CD4-positive, alpha-beta memory T cell (primary cell): ENCODE measurements around the gene SERINC5. TPM values are rescaled to one million over a fixed set of nuclear protein-coding genes. Genes with fewer than 3 reads are reported as not detected.
A peak's percentile ranks its signal among the peaks of the same experiment; 100 is the strongest.

Source experiments
- CTCF ChIA-PET: fragments of 350-600 bp; sonication (Branson Sonifier 250); formaldehyde crosslinking; loops from one replicate; lab custom pipeline; 2021; ENCODE audit warnings: inconsistent platforms; ENCODE audit not compliant: partially characterized antibody; lab: Charles Lee
- POLR2A ChIA-PET: fragments of 350-600 bp; sonication (Branson Sonifier 250); formaldehyde crosslinking; loops from one replicate; lab custom pipeline; 2021; ENCODE audit not compliant: partially characterized antibody; lab: Charles Lee
- DNase-seq, 5 donors: peaks; one replicate each; pipeline versions ENCODE4 v3.0.0 to v3.0.0-alpha.2; 2020 to 2022; ENCODE audit warnings: mixed read lengths in 1 of 5
- H3K27ac ChIP-seq: one replicate; pipeline ENCODE4 v1.7.0; 2013; ENCODE audit warnings: low read depth, low read length
- H3K27me3 ChIP-seq: 2 replicates; pipeline ENCODE4 v1.7.0; 2013; ENCODE audit warnings: mild to moderate bottlenecking, low read length, moderate library complexity; ENCODE audit not compliant: insufficient read depth
- H3K36me3 ChIP-seq: 2 replicates; pipeline ENCODE4 v1.7.0; 2013; ENCODE audit warnings: mild to moderate bottlenecking, low read length, moderate library complexity; ENCODE audit not compliant: insufficient read depth
- H3K4me1 ChIP-seq: 2 replicates; pipeline ENCODE4 v1.7.0; 2013; ENCODE audit warnings: mild to moderate bottlenecking, low read length, moderate library complexity; ENCODE audit not compliant: insufficient read depth
- H3K4me3 ChIP-seq, 2 donors: one replicate each; pipeline ENCODE4 v1.7.0; 2013; ENCODE audit warnings: low read length in 2 of 2, mild to moderate bottlenecking in 1 of 2
- H3K9me3 ChIP-seq, 2 donors: one replicate each; pipeline ENCODE4 v1.7.0; 2013; ENCODE audit warnings: low read length in 2 of 2, control low read depth in 1 of 2; ENCODE audit not compliant: control insufficient read depth in 1 of 2
- H3K27ac Mint-ChIP-seq, 7 donors: one replicate each; pipeline ENCODE4 v1.8.0; 2020 to 2021; ENCODE audit warnings: mixed read lengths in 7 of 7, mild to moderate bottlenecking in 6 of 7, inconsistent platforms in 3 of 7, moderate library complexity in 3 of 7
- H3K27me3 Mint-ChIP-seq, 2 donors: one replicate each; pipeline ENCODE4 v1.8.0; 2020 to 2021; ENCODE audit warnings: mixed read lengths in 2 of 2
- H3K36me3 Mint-ChIP-seq, 2 donors: one replicate each; pipeline ENCODE4 v1.8.0; 2020 to 2021; ENCODE audit warnings: mixed read lengths in 2 of 2, inconsistent platforms in 1 of 2, mild to moderate bottlenecking in 1 of 2
- H3K4me1 Mint-ChIP-seq, 4 donors: one replicate each; pipeline ENCODE4 v1.8.0; 2020 to 2021; ENCODE audit warnings: mixed read lengths in 4 of 4, mild to moderate bottlenecking in 1 of 4
- H3K4me3 Mint-ChIP-seq, 8 donors: one replicate each; pipeline ENCODE4 v1.8.0; 2020 to 2021; ENCODE audit warnings: mixed read lengths in 8 of 8, mild to moderate bottlenecking in 7 of 8, moderate library complexity in 6 of 8, inconsistent platforms in 3 of 8
- H3K9me3 Mint-ChIP-seq, 8 donors: one replicate each; pipeline ENCODE4 v1.8.0; 2020 to 2021; ENCODE audit warnings: mixed read lengths in 8 of 8, mild to moderate bottlenecking in 5 of 8, inconsistent platforms in 3 of 8, moderate library complexity in 1 of 8
- intact Hi-C: fragments of 100-400 bp; cut with micrococcal nuclease; formaldehyde crosslinking; loops from one replicate; pipeline ENCODE4 v1.15.1; 2023
- polyA plus RNA-seq, 2 donors: library from polyadenylated mRNA; unstranded; fragments of 300-500 nt; fragmentation: Illumina TruSeq; gene quantifications; one replicate each; pipeline ENCODE4 v1.2.3, GENCODE V29; 2021
- total RNA-seq, 2 experiments: library from RNA; stranded (reverse); gene quantifications; one replicate each; pipeline ENCODE4 v1.2.3, GENCODE V29; 2021

The SERINC5 gene
- total and polyA plus RNA-seq, 4 experiments from 2014 or later, result 20.7 to 165 (median 94.0) TPM

GRCh38 chr5:80225934-80226326, 29.9 kb downstream of the SERINC5 start:
- H3K27ac ChIP-seq, result no peak overlapping the region
- H3K4me1 ChIP-seq, result peaks cover 78% of the 10 kb centered on the region
- peak overlapping the region in 6 of 8 donors; percentile 38 to 70 (median 56) for H3K4me3 Mint-ChIP-seq
- peaks cover 30 to 31% of the 10 kb centered on the region in 2 donors for H3K36me3 Mint-ChIP-seq
- intact Hi-C loops, result no loop called here
- no peaks in the 10 kb centered on the region for H3K9me3 Mint-ChIP-seq
- POLR2A ChIA-PET, result interaction anchor here (0.6 kb wide), 1 partner anchor 125 kb away, joined by 3 read pairs; no protein-coding TSS in a partner anchor
- H3K27me3 ChIP-seq, result no peaks in the 10 kb centered on the region
- CTCF ChIA-PET, result no interaction called here
- no peaks in the 10 kb centered on the region for H3K36me3 ChIP-seq
- no peak for DNase-seq
- H3K4me3 ChIP-seq, result no peak overlapping the region
- peak overlapping the region; percentile 68 to 89 (median 79) for H3K27ac Mint-ChIP-seq
- H3K27me3 Mint-ChIP-seq, result no peaks in the 10 kb centered on the region
- H3K9me3 ChIP-seq, result no peaks in the 10 kb centered on the region
- peaks cover 42 to 77% (median 59%) of the 10 kb centered on the region in 4 donors for H3K4me1 Mint-ChIP-seq

DNA sequence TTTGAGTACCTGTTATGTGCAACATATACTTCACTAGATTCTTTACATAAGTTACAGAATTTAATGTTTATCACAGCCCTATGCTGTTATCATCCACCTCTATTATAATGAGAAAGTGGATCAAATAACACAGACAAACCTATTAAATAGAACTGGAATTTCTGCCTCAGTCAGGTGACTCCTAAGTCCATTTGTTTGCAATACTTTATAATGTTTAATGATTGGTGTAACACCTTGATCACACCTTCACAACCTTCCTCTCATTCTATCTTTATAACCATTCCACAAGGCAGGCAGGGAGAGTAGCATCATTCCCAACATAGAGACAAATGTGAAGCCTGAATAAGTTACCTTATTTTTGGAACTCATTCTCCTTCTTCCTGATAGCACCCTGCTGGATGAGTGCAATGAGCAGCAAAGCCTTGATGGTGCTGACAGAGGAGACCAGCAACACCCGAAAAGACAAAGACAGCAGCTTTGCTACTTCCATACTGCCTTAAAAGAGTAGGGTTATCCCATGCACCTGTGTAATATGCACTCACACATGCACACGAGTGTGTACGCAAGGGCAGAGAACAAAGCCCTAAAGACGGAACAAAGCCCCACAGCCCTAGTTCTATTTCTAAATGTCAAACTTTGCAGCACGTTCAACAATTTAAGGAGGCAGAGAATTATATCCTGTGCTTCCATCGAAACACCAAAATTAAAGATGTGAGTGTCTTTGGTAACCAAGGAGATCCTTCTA, 30.5 kb downstream of the SERINC5 start:
- Histone ChIP-seq H3K4me1 (peaks cover 78% of the 10 kb centered on the region), H3K27ac (no peak overlapping the region), H3K4me3 (no peak overlapping the region), H3K9me3 (no peaks in the 10 kb centered on the region), H3K36me3 (no peaks in the 10 kb centered on the region), H3K27me3 (no peaks in the 10 kb centered on the region)
- no peak for DNase-seq
- Mint-ChIP-seq H3K4me1 (peaks cover 41 to 77% (median 59%) of the 10 kb centered on the region in 4 donors), H3K27ac (peak overlapping the region in 6 of 7 donors; percentile 68 to 89 (median 74)), H3K9me3 (no peaks in the 10 kb centered on the region), H3K27me3 (no peaks in the 10 kb centered on the region), H3K4me3 (peak overlapping the region in 5 of 8 donors; percentile 38 to 70 (median 56)), H3K36me3 (peaks cover 31 to 32% of the 10 kb centered on the region in 2 donors)
- POLR2A ChIA-PET, result no interaction called here
- CTCF ChIA-PET, result interaction anchor here (0.7 kb wide), 1 partner anchor 339 kb away, joined by 3 read pairs; no protein-coding TSS in a partner anchor
- intact Hi-C loops, result no loop called here

DNA sequence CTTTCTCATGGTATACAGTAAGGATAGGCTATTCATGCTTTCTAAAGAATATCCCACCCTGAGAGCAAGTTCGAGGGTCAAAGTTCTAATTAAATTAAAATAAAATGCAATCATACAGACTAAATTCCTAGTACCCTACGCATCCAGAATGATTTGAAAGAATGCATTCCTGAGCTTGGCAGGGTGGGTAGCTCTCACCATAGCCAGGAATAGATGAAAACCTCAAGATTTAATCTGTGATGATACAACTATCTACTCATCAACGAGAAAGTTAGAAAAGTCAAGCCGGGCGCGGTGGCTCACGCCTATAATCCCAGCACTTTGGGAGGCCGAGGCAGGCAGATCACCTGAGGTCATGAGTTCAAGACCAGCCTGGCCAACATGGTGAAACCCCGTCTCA, 32.3 kb downstream of the SERINC5 start:
- ChIA-PET POLR2A (interaction anchor here (0.5 to 2.1 kb wide), 3 partner anchors 11 to 45 kb away, joined by 3 to 5 read pairs (median 4); no protein-coding TSS in a partner anchor), CTCF (interaction anchor here (1.5 kb wide), 1 partner anchor 18 kb away, joined by 3 read pairs; no protein-coding TSS in a partner anchor)
- Histone ChIP-seq H3K4me3 (no peak overlapping the region), H3K36me3 (peaks cover 6% of the 10 kb centered on the region), H3K4me1 (peaks cover 78% of the 10 kb centered on the region), H3K9me3 (no peaks in the 10 kb centered on the region), H3K27me3 (no peaks in the 10 kb centered on the region), H3K27ac (no peak overlapping the region)
- intact Hi-C loops, result no loop called here
- peaks cover 44 to 77% (median 64%) of the 10 kb centered on the region in 4 donors for H3K4me1 Mint-ChIP-seq
- H3K27ac Mint-ChIP-seq, result no peak overlapping the region
- H3K9me3 Mint-ChIP-seq, result no peaks in the 10 kb centered on the region
- H3K27me3 Mint-ChIP-seq, result no peaks in the 10 kb centered on the region
- DNase-seq, result no peak
- H3K4me3 Mint-ChIP-seq, result no peak overlapping the region
- peaks cover 41 to 44% of the 10 kb centered on the region in 2 donors for H3K36me3 Mint-ChIP-seq

GRCh38 chr5:80220245-80220897, 35.5 kb downstream of the SERINC5 start:
- H3K4me1 ChIP-seq, result peaks cover 80% of the 10 kb centered on the region
- Mint-ChIP-seq H3K4me3 (peak overlapping the region in 5 of 8 donors; percentile 39 to 63 (median 44)), H3K27me3 (no peaks in the 10 kb centered on the region), H3K27ac (peak overlapping the region; percentile 60 to 99 (median 80)), H3K36me3 (peaks cover 41 to 54% of the 10 kb centered on the region in 2 donors), H3K4me1 (peaks cover 56 to 80% (median 68%) of the 10 kb centered on the region in 4 donors), H3K9me3 (no peaks in the 10 kb centered on the region)
- POLR2A ChIA-PET, result interaction anchor here (0.7 to 1.8 kb wide), 2 partner anchors 34 to 35 kb away, joined by 3 to 5 read pairs; partner anchors contain the start of gene SERINC5
- H3K36me3 ChIP-seq, result peaks cover 6% of the 10 kb centered on the region
- H3K27ac ChIP-seq, result no peak overlapping the region
- no peak for DNase-seq
- CTCF ChIA-PET, result no interaction called here
- no peaks in the 10 kb centered on the region for H3K9me3 ChIP-seq
- no peak overlapping the region for H3K4me3 ChIP-seq
- intact Hi-C loops, result no loop called here
- no peaks in the 10 kb centered on the region for H3K27me3 ChIP-seq

GRCh38 chr5:80219391-80219790, 36.5 kb downstream of the SERINC5 start:
- H3K4me3 Mint-ChIP-seq, result peak overlapping the region in 7 of 8 donors; percentile 2 to 86 (median 67)
- peak overlapping the region; percentile 10 to 99 (median 62) for H3K27ac Mint-ChIP-seq
- peaks cover 0 to 2% (median 0%) of the 10 kb centered on the region in 8 donors for H3K9me3 Mint-ChIP-seq
- peaks cover 41 to 54% of the 10 kb centered on the region in 2 donors for H3K36me3 Mint-ChIP-seq
- H3K27me3 Mint-ChIP-seq, result no peaks in the 10 kb centered on the region
- H3K27ac ChIP-seq, result peak overlapping the region; percentile 37
- H3K4me1 Mint-ChIP-seq, result peaks cover 61 to 83% (median 71%) of the 10 kb centered on the region in 4 donors
- H3K36me3 ChIP-seq, result peaks cover 6% of the 10 kb centered on the region
- DNase-seq, result no peak
- H3K27me3 ChIP-seq, result no peaks in the 10 kb centered on the region
- peaks cover 84% of the 10 kb centered on the region for H3K4me1 ChIP-seq
- ChIA-PET CTCF (interaction anchor here (1.0 to 1.3 kb wide), 2 partner anchors 14 to 27 kb away, joined by 3 to 4 read pairs; no protein-coding TSS in a partner anchor), POLR2A (interaction anchor here (0.9 to 5.3 kb wide), 10 partner anchors 10 to 83 kb away, joined by 3 to 45 read pairs (median 6); partner anchors contain the start of gene SERINC5)
- intact Hi-C loops, result loop anchor here (1.0 to 5.0 kb wide), 5 partner anchors 8 to 37 kb away; no protein-coding TSS in a partner anchor
- H3K9me3 ChIP-seq, result no peaks in the 10 kb centered on the region
- no peak overlapping the region for H3K4me3 ChIP-seq

DNA sequence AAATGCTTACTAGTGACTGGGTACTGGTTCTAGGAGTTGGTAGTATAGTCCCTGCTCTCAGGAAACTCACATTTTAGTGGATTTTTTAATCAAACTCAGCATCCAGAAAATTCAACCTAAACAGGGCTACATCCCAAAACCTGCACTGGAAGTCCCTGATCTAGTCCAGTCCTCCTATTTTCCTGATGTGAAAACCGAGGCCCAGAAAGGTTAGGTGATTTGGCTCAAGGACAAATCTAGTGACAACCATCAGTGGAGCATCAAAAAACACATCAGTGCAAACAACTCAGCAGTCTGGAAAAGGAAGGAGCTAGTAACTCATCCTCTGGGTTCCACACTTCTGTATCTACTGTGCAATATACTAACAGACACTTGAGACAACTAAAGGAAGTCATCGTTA, 38.2 kb downstream of the SERINC5 start:
- Mint-ChIP-seq H3K4me1 (peaks cover 73 to 96% (median 84%) of the 10 kb centered on the region in 4 donors), H3K36me3 (peaks cover 41 to 58% of the 10 kb centered on the region in 2 donors), H3K27me3 (no peaks in the 10 kb centered on the region), H3K4me3 (peak overlapping the region; percentile 58 to 86 (median 77)), H3K27ac (peak overlapping the region; percentile 77 to 99 (median 88)), H3K9me3 (peaks cover 0 to 2% (median 0%) of the 10 kb centered on the region in 8 donors)
- no peak for DNase-seq
- peaks cover 6% of the 10 kb centered on the region for H3K36me3 ChIP-seq
- H3K9me3 ChIP-seq, result no peaks in the 10 kb centered on the region
- intact Hi-C loops, result loop anchor here (2.0 to 5.0 kb wide), 4 partner anchors 13 to 35 kb away; no protein-coding TSS in a partner anchor
- peak overlapping the region in 1 of 2 donors; percentile 25 for H3K4me3 ChIP-seq
- POLR2A ChIA-PET, result interaction anchor here (0.8 to 5.3 kb wide), 14 partner anchors 9 to 111 kb away, joined by 3 to 45 read pairs (median 4); partner anchors contain the start of gene SERINC5
- peaks cover 94% of the 10 kb centered on the region for H3K4me1 ChIP-seq
- no peaks in the 10 kb centered on the region for H3K27me3 ChIP-seq
- CTCF ChIA-PET, result interaction anchor here (1.2 to 2.0 kb wide), 4 partner anchors 13 to 126 kb away, joined by 3 to 12 read pairs (median 8); partner anchors contain the start of gene SERINC5
- peak overlapping the region; percentile 37 for H3K27ac ChIP-seq
